GM12878 (cell line): ENCODE data around the gene COL5A1. TPM values are rescaled to one million over a fixed set of nuclear protein-coding genes. Genes with fewer than 3 reads are reported as not detected.

ENCODE experiments used
- ATAC-seq: fragments of 200-7000 bp; cut with Tn5 transposase; 3 replicates; pipeline ENCODE4 v1.9.1; 2020; ENCODE audit warnings: mild to moderate bottlenecking, moderate library complexity
- BruUV-seq: library from RNA; stranded (reverse); fragments of 400-500 nt; replicated peaks from 2 replicates; lab custom pipeline; 2021; lab: Mats Ljungman, UMichigan
- CTCF ChIA-PET: fragments of 300-600 bp; sonication (Branson Sonifier 250); formaldehyde crosslinking; extraction: SDS; loops from one replicate; lab custom pipeline; 2021; ENCODE audit warnings: inconsistent platforms; lab: Yijun Ruan, JAX
- POLR2A ChIA-PET: fragments of 350-600 bp; formaldehyde crosslinking; extraction: SDS; loops from one replicate; lab custom pipeline; 2021; ENCODE audit warnings: inconsistent platforms; lab: Charles Lee
- RAD21 ChIA-PET: fragments of 300-600 bp; sonication (Branson Sonifier 250); formaldehyde crosslinking; loops from one replicate; lab custom pipeline; 2023; ENCODE audit warnings: antibody characterized with exemption; ENCODE audit not compliant: unreplicated experiment; lab: Charles Lee
- SMC1A ChIA-PET: fragments of 300-600 bp; sonication (Branson Sonifier 250); formaldehyde crosslinking; loops from one replicate; lab custom pipeline; 2023; ENCODE audit not compliant: unreplicated experiment, uncharacterized antibody; lab: Charles Lee
- DNase-seq: peaks from one replicate; pipeline ENCODE4 v3.0.0-alpha.2; 2011; ENCODE audit warnings: low read depth, low spot score
- FAIRE-seq: peaks from 3 replicates; lab custom pipeline; 2011; peaks lifted over from hg19 to GRCh38; lab: Jason Lieb, UNC
- H2AFZ ChIP-seq: 2 replicates; pipeline ENCODE4 v1.6.0; 2011; ENCODE audit warnings: low read depth, low read length, control low read depth; ENCODE audit not compliant: control insufficient read depth
- H3K27ac ChIP-seq: 2 replicates; pipeline ENCODE4 v1.5.1; 2011; ENCODE audit warnings: control low read depth; ENCODE audit not compliant: control insufficient read depth, insufficient read depth
- H3K27me3 ChIP-seq, 2 experiments: replicated peaks in 1 of 2; 2 replicates each; pipeline versions ENCODE4 v1.6.0 to v1.6.1; 2011; ENCODE audit warnings: low read length in 1 of 2; ENCODE audit not compliant: control insufficient read depth in 2 of 2, insufficient read depth in 2 of 2
- H3K36me3 ChIP-seq, 2 experiments: 2 replicates each; pipeline ENCODE4 v1.5.1; 2011; ENCODE audit warnings: low read length in 1 of 2; ENCODE audit not compliant: control insufficient read depth in 2 of 2, insufficient read depth in 2 of 2
- H3K4me1 ChIP-seq: 2 replicates; pipeline ENCODE4 v1.6.1; 2011; ENCODE audit warnings: mild to moderate bottlenecking, low read length, moderate library complexity, mixed read lengths; ENCODE audit not compliant: control insufficient read depth, insufficient read depth
- H3K4me2 ChIP-seq: 2 replicates; pipeline ENCODE4 v1.6.0; 2011; ENCODE audit warnings: control low read depth; ENCODE audit not compliant: control insufficient read depth, insufficient read depth
- H3K4me3 ChIP-seq: fragments of 200-600 bp; sonication (generic); 2 replicates; pipeline ENCODE4 v1.5.1; 2016
- H3K79me2 ChIP-seq: 2 replicates; pipeline ENCODE4 v1.6.0; 2011; ENCODE audit warnings: low read length; ENCODE audit not compliant: control insufficient read depth, insufficient read depth
- H3K9ac ChIP-seq: 2 replicates; pipeline ENCODE4 v1.8.0; 2011; ENCODE audit warnings: low read length, control low read depth, mixed read lengths; ENCODE audit not compliant: control insufficient read depth, insufficient read depth
- H3K9me3 ChIP-seq: replicated peaks from 3 replicates; pipeline ENCODE4 v1.5.1; 2011; ENCODE audit warnings: mild to moderate bottlenecking, low read length; ENCODE audit not compliant: control insufficient read depth, insufficient read depth
- H4K20me1 ChIP-seq: 2 replicates; pipeline ENCODE4 v1.6.0; 2011; ENCODE audit not compliant: control insufficient read depth, insufficient read depth
- BMI1 ChIP-seq: fragments of 450-650 bp; IDR thresholded peaks from 2 replicates; pipeline ENCODE4 v1.6.1; 2016; ENCODE audit warnings: mild to moderate bottlenecking, moderate library complexity, borderline replicate concordance
- CBFB ChIP-seq: IDR thresholded peaks from 2 replicates; pipeline ENCODE4 v1.6.1; 2016; ENCODE audit warnings: antibody characterized with exemption, low read depth
- CUX1 ChIP-seq: IDR thresholded peaks from 2 replicates; pipeline ENCODE4 v1.6.1; 2012; ENCODE audit warnings: improper control_type of control experiment, low read depth, low read length; ENCODE audit not compliant: insufficient replicate concordance
- MTA2 ChIP-seq: fragments of 450-650 bp; IDR thresholded peaks from 2 replicates; pipeline ENCODE4 v1.6.1; 2016; ENCODE audit warnings: low read depth, mild to moderate bottlenecking, moderate library complexity
- NBN ChIP-seq: fragments of 450-650 bp; IDR thresholded peaks from 2 replicates; pipeline ENCODE4 v1.6.1; 2016
- PRDM15 ChIP-seq: fragments of 450-650 bp; formaldehyde crosslinking; IDR thresholded peaks from 2 replicates; pipeline ENCODE4 v1.4.0; 2020; ENCODE audit warnings: mild to moderate bottlenecking, moderate library complexity
- SKIL ChIP-seq: fragments of 450-650 bp; IDR thresholded peaks from 2 replicates; pipeline ENCODE4 v1.6.1; 2017; ENCODE audit warnings: mild to moderate bottlenecking, low read depth, inconsistent platforms; ENCODE audit not compliant: poor library complexity, severe bottlenecking
- TAF1 ChIP-seq: IDR thresholded peaks from 2 replicates; pipeline ENCODE4 v1.6.1; 2011; ENCODE audit warnings: mild to moderate bottlenecking, low read depth, low read length, borderline replicate concordance
- WGBS: methylation state at CpG from one replicate; pipeline ENCODE4 v1.1.6; 2016; ENCODE audit warnings: low lambda C conversion rate; ENCODE audit not compliant: insufficient replicate concordance, insufficient coverage; ENCODE audit errors: missing lambda C conversion rate; 5-methylcytosine and 5-hydroxymethylcytosine counted together
- in situ Hi-C: fragments of 300-500 bp; cut with MboI; formaldehyde crosslinking; loops from 9 replicates; pipeline ENCODE4 v1.14.3; 2018; ENCODE audit warnings: mixed read lengths
- intact Hi-C: fragments of 100-400 bp; cut with micrococcal nuclease; formaldehyde crosslinking; loops from one replicate; pipeline ENCODE4 v1.14.2; 2022; ENCODE audit not compliant: unreplicated experiment
- polyA plus RNA-seq, 11 experiments: library from polyadenylated mRNA; depleted of rRNA in 4 of 11; unstranded in 6 of 11; stranded (reverse) in 5 of 11; fragments of >200 nt; fragmentation: Nextera tagmentation in 4 of 11; fragmentation: Illumina TruSeq in 1 of 11; extraction: Ambion mirVana in 4 of 11; extraction: Trizol in 1 of 11; gene quantifications; 1 replicate in 1 of 11; 2 replicates in 10 of 11; pipeline versions ENCODE4 v1.2.1 to v1.2.3, GENCODE V29; 2011 to 2016; ENCODE audit warnings: inconsistent platforms in 2 of 11, missing spikeins in 2 of 11, low read depth in 1 of 11
- total RNA-seq, 4 experiments: library from RNA; depleted of rRNA in 3 of 4; stranded (reverse); fragments of >200 nt in 3 of 4; fragmentation: Illumina TruSeq in 1 of 4; extraction: Trizol in 1 of 4; gene quantifications; 2 replicates each; pipeline versions ENCODE4 v1.2.1 to v1.2.3, GENCODE V29; 2013 to 2021

The COL5A1 gene
- total and polyA plus RNA-seq, 10 of the 15 experiments (the other 5 are each of a cell fraction or from before 2014, with no cell fraction given): under 0.01 to 0.15 (median 0.13) TPM; not detected in 4

GRCh38 chr9:134595014-134595413, 46.6 kb upstream of the COL5A1 start (continued):
- TF ChIP-seq CBFB (no peak), BMI1 (no peak), CUX1 (no peak), TAF1 (no peak), MTA2 (no peak)

GRCh38 chr9:134597041-134597913, 44.3 kb upstream of the COL5A1 start:
- Histone ChIP-seq H2AFZ (no peak overlapping the region), H4K20me1 (no peaks in the 10 kb centered on the region), H3K9ac (no peak overlapping the region), H3K36me3 (no peaks in the 10 kb centered on the region), H3K9me3 (no peaks in the 10 kb centered on the region), H3K27me3 (no peaks in the 10 kb centered on the region; a peak in 1 of 4 replicates), H3K27ac (no peak overlapping the region), H3K4me3 (no peak overlapping the region), H3K79me2 (no peaks in the 10 kb centered on the region), H3K4me1 (no peaks in the 10 kb centered on the region), H3K4me2 (no peak overlapping the region)
- SMC1A ChIA-PET: no interaction called here
- POLR2A ChIA-PET: no interaction called here
- ATAC-seq (no peak), DNase-seq (no peak), FAIRE-seq (no peak)
- intact Hi-C loops (no loop called here), in situ Hi-C loops (no loop called here)
- WGBS: 48% methylated on average over 25 of the region's 25 CpGs
- RAD21 ChIA-PET: no interaction called here
- no TSS peak for BruUV-seq
- CTCF ChIA-PET: no interaction called here
- no peak for TF ChIP-seq PRDM15
- TF ChIP-seq SKIL: no peak
- TF ChIP-seq NBN: no peak
